GM18858 (cell line): ENCODE results near the gene PKNOX1.
"Not testable (repeated sequence)": the region's sequence is repeated elsewhere in the genome, so short reads cannot be mapped to it uniquely, and the experiment has no call there.

Experiments
- ATAC-seq: cut with Tn5 transposase; IDR thresholded peaks from one replicate; pipeline ENCODE4 v1.9.1; 2021; ENCODE audit not compliant: unreplicated experiment

PKNOX1 gene

DNA sequence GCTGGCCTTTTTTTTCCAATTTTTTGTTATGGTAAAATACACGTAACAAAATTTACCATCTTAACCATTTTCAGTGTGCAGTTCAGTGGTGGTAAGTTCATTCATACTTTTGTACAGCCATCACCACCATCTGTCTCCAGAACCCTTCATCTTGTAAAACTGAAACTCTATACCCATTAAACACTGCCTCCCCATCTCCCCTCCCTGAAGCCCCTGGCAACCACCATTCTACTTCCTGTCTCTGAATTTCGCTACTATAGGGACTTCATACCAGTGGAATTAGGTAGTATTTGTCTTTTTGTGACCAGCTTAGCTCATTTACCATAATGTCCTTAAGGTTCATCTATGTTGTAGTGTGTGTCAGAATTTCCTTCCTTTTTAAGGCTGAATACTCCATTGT lies 8.7 kb downstream of the PKNOX1 start:
- ATAC-seq, result no peak

DNA sequence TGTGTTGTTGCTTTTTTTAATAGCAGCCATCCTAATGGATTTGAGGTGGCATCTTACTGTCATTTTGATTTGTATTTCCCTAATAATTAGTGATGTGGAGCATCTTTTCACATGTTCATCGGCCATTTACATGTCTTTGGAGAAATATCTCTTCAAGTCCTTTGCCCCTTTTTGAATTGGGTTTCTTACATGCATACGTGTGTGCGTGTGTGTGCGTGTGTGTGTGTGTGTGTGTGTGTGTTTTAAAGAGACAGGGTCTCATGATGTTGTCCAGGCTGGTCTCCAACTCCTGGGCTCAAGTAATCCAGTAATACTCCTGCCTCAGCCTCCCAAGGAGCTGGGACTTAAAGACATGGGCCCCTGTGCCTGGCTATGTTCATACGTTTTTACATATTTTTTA lies 9.5 kb downstream of the PKNOX1 start:
- no peak for ATAC-seq

DNA sequence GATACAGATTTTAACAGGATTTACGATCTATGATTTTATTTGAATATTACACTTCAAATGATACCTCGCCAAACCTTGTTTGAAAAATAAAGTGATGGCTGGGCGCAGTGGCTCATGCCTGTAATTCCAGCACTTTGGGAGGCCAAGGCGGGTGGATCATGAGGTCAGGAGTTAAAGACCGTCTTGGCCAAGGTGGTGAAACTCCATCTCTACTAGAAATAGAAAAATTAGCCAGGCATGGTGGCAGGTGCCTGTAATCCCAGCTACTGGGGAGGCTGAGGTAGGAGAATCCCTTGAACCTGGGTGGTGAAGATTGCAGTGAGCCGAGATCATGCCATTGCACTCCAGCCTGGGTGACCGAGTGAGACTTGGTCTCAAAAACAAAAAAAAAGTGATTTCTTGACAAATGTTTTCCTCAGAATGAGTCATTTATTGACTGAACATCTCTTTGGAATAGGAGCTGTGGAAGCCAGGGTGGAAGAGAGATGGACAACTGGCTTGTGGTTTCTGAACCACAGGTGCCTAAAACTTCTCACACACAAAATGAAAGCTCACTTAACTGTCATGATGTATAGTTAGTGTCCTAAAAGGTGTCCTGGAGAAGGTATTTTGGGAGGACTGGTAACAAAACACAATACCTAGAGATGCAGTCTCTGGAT lies 11.9 kb downstream of the PKNOX1 start:
- no peak for ATAC-seq

DNA sequence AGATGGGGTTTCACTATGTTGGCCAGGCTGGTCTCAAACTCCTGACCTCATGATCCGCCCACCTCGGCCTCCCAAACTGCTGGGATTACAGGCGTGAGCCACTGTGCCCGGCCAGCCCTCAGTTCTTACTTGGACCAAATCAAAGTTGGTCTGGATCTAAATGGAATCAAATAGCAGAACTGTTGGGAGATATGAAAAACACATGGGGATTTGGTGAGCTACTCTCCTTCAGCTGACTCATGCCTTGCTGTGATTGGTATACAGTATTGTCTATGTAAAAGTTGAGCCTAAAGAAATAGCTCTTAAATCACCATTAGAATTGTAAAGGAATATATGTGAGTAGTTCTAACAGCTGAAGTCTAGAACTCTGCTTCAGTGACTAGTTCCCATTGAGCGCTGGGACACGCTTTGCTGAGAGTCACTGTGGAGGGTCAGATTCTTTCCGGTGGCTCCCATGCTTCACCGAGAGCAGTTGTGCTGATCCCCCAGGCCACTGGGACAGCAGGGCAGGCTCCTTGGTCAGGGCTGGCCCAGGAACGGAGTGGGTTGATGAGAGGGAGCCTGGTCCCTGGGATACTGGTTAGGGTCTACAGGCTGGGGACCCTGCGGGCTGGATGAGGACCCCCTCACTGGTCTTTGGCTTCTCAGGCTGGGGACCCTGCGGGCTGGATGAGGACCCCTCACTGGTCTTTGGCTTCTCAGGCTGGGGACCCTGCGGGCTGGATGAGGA lies 14.0 kb downstream of the PKNOX1 start:
- ATAC-seq, result no peak

DNA sequence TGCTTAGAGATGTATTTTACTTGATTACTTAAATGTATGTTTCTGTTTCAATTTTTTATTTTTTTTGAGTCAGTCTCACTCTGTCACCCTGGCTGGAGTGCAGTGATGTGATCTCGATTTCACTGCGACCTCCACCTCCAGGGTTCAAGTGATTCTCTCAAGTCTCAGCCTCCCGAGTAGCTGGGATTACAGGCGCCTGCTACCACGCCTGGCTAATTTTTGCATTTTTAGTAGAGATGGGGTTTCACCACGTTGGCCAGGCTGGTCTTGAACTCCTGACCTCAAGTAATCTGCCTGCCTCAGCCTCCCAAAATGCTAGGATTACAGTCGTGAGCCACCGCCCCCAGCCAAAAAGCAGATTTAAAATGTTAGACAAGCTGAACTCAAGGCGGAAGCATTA lies 15.0 kb downstream of the PKNOX1 start:
- ATAC-seq, result not testable (repeated sequence)

DNA sequence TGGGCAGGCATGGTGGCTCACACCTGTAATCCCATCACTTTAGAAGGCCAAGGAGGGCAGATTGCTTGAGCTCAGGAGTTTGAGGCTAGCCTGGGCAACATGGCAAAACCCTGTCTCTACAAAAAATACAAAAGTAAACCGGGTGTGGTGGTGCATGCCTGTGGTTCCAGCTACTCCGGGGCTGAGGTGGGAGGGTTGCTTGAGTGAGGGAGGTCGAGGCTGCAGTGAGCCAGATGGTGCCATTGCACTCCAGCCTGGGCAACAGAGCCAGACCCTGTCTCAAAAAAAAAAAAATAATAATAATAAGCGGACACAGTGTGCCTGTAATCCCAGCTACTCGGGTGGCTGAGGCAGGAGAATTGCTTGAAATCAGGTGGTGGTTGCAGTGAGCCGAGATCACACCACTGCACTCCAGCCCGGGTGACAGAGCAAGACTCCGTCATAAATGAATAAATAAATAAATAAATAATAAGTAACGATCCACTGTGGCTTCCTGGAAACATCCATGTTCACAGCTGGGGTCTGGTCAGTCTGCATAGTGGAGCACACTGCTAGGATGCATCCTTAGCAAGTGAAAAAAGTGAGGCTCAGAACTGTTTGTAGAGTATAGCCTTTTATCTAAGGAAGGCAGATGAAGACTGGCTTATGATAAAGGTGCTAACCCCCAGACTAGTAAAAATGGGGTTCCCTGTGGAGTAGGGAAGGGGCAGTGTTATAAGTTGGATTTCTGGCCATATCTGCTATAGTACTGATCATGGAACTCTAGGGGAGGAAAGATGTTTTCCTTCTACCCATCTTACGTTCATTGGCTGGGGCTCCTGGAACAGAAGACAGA lies 15.7 kb downstream of the PKNOX1 start:
- no peak for ATAC-seq

DNA sequence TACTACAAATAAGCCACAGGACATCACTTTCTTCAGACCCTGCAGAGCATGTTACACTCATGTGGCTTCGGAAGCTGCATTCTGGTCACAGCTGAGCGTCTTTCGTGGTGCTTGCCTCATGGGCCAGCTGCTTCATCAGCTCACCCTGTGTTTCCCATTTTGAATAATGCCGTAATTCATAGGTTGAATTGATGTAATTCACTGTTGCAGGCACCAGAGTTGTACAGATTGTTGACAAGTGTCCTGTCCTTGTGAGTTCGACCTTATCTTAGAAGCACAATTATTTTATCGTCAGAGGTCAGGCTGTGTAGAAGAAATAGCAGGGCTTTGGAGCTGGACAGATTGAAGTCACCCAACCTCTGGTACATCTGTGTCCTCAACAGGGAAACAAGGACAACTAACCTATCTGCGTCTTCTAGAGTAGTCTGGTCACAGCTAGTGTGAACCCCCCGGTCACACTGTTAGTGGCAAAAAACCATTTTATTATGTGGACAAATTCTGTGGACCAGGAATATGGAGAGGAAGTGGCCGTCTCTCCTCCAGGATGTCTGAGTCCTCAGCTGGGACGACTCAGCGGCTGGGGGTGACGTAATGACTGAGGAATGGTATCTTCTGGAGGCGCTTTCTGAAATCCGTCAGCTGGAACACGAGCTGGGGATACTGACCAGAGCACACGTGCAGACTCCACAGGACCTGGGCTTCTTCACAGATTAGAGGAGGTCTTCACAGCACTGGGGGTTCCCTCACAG lies 17.8 kb downstream of the PKNOX1 start:
- ATAC-seq, result no peak

DNA sequence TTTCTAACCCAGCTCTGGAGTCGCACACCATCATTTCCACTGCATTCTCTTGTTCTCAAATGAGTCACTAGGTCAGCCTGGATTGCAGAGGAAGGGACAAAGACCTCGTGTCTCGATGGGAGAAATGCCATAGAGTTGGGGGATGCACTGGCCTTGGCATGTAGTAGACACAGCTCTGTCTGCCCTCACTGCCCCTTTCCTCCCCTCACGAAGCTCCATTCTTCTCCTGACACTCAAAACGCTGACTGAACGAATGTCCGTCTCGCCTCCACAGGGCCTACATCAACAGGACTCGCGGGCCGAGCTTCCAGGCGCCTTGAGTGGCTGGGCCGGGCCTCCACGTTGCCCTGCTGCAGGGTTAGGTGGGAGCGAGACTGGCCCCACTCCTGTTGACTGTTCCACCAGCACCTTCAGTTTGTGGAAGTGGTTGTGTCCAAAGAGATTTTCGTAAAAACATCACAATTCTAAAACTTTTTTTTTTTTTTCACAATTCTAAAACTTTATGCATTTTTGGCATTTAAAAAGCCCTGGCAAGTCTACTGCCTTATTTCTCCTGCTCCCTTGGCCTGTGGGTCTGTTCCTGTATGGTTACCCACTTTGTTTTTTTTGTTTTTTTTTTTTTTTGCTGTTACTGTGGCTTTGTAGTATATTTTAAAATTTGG lies 18.8 kb downstream of the PKNOX1 start:
- no peak for ATAC-seq

DNA sequence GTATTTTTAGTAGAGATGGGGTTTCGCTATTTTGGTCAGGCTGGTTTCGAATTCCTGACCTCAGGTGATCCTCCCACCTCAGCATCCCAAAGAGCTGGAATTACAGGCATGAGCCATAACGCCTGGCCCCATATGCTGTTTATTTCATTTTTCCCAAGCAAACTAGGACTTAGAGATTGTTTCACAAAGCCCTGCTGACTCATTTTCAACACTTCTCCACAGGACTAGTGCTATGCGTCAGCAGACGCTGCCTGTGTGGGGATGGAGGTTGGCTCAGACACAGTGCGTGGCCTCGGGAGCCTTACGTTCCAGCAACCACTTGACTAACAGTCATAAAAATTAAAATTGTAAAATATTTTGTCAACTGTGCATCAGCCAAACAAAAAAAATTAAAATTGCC lies 22.7 kb downstream of the PKNOX1 start:
- no peak for ATAC-seq

DNA sequence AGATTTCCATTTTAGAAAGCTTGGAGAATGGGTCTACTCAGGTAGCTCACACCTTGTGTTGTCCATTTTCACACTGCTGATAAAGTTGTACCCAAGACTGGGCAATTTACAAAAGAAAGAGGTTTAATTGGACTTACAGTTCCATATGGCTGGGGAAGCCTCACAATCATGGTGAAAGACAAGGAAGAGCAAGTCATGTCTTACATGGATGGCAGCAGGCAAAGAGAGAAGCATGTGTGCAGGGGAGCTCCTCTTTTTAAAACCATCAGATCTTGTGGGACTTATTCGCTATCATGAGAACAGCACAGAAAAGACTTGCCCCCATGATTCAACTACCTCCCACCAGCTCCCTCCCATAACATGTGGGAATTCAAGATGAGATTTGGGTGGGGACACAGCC lies 23.6 kb downstream of the PKNOX1 start:
- not testable (repeated sequence) for ATAC-seq

DNA sequence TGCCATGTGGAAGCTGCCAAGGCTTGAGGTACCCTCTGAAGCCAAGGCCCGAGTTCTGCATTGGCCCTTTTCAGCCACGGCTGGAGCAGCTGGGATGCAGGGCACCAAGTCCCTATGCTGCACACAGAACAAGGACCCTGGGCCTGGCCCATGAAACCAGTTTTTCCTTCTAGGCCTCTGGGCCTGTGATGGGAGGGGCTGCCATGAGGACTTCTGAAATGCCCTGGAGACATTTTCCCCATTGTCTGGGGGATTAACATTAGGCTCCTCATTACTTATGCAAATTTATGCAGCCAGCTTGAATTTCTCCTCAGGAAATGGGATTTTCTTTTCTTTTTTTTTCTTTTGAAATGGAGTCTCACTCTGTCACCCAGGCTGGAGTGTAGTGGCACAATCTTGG lies 24.8 kb downstream of the PKNOX1 start:
- ATAC-seq, result not testable (repeated sequence)

DNA sequence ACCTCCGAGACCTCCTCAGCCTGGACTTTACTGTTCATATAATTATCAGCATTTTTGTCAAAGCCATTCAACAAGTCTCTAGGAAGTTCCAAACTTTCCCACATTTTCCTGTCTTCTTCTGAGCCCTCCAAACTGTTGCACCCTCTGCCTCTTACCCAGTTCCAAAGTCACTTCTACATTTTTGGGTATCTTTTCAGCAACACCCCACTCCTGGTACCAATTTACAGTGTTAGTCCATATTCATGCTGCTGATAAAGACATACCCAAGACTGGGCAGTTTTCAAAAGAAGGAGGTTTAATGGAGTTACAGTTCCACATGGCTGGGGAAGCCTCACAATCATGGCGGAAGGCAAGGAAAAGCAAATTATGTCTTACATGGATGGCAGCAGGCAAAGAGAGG lies 25.7 kb downstream of the PKNOX1 start:
- ATAC-seq, result not testable (repeated sequence)

DNA sequence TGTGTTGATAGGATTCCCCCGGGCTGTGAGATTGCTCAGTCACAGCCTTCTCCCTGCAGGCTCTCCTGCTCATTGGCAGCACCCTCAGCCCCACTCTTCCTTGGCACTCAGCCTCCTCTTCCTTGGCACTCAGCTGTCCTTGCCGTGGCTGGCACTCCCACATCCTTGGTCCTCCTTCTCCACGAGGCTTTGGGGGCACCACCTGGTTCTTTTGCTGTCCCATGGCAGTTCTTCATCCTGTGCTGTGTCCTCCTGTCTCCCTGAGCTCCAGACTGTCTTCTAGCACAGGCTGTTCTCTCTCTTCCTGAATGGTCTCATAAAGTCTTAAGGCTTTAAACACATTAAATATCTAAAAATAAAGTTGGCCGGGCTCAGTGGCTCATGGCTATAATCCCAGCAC lies 27.0 kb downstream of the PKNOX1 start:
- no peak for ATAC-seq

DNA sequence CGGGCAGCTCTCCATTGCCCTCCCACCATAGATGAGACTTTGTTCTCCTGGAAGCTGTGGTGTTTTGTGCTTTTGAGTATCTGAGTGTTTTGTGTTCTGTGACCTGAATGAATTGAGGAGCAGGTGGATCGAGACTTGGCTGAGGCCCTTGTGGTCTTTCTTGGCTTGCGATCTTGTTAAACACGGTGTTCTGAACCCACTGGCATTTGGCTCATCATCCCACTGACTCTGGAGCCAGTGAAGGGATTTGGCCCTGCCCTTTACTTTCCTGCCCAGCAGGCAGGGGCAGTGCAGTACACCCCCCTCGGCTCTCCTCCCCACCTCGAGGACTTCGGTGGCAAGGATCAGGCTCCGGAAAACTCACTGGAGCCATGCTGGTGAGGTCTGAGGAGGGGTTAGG lies 30.6 kb downstream of the PKNOX1 start:
- ATAC-seq, result no peak

DNA sequence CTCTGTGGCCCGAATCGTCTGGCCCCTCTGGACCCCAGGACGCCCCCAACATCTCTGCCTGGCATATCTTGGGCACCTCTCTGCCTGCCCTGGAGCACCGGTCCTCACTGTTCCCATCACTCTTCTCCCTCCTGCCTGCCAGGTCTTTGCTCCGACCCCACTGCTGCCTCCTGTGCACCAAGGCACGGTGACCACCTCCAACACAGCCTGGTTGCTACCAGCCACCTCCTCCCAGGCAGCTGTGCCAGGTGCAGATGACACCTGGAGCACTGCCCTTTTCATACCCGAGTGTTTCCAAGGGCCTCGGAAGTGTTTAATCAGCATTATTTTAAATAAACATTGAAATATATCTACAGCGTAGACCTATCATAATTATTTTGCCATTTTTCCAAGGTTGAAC lies 31.3 kb downstream of the PKNOX1 start:
- no peak for ATAC-seq

DNA sequence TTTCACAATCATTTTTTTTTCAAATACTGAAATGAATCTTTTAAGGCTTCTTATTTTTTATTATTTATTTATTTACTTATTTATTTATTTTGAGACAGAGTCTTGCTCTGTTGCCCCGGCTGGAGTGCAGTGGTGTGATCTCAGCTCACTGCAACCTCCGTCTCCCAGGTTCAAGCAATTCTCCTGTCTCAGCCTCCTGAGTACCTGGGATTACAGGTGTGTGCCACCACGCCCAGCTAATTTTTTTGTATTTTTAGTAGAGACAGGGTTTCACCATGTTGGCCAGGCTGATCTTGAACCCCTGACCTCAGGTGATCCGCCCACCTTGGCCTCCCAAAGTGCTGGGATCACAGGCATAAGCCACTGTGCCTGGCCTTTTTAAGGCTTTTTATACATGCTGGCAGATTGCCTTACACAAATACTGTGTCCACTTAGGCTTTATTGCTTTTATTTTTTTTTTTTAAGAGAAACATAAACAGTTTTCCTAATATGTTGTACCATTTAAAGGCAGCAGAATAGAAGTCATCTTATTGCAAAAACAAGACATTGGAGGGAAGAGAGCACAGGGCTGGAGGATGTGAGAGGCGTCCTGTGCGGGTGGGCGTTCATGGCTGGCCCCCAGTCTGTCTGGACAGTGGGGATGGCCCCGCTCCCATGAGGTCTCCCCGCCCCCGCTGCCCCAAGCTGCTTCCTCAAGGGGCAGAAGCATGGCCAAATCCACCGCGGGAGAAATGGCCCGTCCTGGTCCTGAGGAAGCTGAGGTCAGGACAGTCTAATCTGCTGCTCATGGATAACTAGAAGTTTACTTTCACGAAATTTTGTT lies 31.9 kb downstream of the PKNOX1 start:
- not testable (repeated sequence) for ATAC-seq

DNA sequence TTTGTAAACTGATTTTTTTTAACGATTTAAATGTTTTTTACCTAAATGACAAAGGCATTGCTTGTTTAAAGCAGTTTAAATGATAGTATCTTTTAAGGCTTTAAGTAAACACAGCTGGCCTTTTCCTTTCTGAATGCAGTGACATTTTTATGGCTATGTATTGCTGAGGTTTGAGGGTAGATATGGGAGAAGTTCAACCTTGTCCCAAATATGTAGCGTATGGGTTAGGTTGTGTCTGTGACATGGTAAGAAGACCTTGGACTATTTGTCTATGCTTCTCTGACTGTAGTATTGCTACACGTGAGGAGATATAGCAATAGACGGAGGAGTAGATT lies 32.5 kb downstream of the PKNOX1 start:
- no peak for ATAC-seq

DNA sequence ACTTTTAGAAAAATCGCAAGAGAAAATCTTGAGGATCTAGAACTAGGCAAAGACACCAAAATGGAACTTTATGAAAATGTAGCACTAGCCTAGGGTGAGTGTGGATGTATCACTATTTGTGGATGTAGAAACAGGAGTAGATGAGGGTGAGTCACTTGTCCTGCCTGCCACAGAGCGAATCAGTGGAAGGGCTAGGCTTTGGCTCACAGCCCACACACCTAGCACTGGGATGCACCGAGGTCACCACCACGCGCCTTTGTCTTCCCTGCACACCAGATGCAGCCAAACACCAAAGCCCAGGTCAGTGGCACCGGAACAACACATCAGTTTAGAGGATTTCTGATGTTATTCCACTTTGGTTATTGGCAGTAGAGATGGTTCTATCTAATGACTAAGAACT lies 38.2 kb downstream of the PKNOX1 start:
- no peak for ATAC-seq

DNA sequence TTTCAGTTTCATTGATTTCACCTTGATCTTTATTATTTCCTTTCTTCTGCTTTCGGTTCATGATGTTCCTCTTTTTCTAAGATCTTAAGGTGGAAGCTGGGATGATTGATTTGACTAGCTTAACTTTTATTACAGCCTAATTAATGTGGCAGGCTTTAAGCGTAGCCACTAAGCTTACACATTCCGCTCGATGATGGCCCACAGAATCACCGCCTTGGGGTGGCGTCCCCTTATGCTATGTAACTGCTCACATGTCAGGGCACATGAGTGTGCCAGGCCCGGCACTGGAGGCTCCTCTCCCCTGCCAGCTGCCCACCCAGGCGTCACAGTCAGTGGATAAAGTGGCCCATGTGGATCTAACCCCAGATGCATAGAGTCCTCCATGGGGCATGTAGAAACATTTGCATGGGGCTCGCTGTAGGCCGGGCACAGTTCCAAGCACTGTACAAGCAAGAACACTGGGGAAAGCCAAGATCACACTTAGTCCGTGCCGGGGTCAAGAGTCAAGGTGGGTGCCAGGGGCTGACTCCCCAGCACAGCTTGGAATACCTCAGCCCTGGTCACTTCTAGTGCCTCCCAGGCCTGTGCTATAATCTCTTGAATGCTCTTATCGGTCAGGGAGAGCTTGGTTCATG lies 41.7 kb downstream of the PKNOX1 start:
- ATAC-seq, result no peak

DNA sequence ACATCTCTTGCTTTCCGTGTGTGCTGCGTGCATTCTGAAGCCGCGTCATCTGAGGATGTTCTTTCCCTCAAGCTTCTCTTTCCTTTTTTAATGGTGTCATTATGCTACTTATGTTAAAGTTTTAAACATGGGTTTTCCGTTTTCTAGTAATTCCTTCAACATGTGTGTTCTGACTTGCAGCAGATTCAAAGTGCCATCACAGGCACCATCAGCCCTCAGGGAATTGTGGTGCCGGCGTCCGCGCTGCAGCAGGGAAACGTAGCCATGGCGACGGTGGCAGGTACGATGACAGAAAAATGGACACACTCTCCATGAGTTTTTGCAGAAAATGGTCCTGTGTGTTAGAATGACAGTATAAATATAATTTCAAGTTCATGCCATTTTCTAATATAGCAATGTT lies 42.4 kb downstream of the PKNOX1 start:
- ATAC-seq, result no peak
